GM21825 (cell line): Measurements from ENCODE around the gene SLC30A1.

Source experiments
- ATAC-seq: cut with Tn5 transposase; IDR thresholded peaks from one replicate; pipeline ENCODE4 v1.9.1; 2021; ENCODE audit warnings: mild to moderate bottlenecking, moderate library complexity; ENCODE audit not compliant: unreplicated experiment

Gene SLC30A1

DNA sequence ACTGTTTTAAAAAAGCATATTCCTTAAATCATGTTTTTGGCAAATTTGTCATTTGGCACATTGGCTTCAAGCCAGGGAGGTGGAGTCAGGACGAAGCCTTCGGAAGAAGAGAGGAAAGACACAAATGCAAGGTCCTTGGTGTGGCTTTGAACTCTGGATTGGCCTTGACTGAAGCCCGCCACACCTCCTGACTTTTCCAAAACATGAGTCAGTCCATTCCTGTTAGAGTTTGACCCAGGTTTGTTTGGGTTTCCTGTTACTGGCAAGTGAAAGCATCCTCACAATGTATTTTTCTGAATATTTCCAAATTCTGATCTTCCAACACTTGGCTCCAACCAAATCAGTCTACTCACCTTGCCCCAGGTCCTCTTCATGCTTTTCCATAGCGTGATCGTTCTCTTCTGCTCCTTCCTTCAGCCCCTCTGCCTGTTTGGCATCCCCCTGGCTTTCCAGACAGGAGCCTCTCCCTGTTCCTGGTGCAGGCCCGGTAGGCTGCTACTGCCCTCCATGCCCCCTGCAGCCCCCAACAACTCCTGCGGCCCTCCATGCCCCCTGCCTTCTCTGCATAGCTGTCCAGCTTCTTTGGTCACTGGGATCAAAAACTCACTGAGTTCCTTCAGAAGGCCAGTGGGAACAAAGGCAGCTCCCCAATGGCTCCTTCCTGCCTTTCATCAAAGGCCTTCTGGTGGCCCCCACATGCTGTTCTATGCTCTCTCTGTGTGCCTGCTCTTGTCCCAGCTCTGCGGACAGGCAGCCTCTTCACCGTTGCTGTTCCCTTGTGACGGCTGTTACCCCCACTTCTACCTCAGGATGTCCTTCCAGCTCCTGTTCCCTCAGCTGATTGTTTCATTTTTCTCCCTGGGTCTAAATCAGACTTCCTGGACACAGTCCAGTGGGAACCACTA is 30.4 kb upstream of the SLC30A1 start:
- no peak for ATAC-seq

DNA sequence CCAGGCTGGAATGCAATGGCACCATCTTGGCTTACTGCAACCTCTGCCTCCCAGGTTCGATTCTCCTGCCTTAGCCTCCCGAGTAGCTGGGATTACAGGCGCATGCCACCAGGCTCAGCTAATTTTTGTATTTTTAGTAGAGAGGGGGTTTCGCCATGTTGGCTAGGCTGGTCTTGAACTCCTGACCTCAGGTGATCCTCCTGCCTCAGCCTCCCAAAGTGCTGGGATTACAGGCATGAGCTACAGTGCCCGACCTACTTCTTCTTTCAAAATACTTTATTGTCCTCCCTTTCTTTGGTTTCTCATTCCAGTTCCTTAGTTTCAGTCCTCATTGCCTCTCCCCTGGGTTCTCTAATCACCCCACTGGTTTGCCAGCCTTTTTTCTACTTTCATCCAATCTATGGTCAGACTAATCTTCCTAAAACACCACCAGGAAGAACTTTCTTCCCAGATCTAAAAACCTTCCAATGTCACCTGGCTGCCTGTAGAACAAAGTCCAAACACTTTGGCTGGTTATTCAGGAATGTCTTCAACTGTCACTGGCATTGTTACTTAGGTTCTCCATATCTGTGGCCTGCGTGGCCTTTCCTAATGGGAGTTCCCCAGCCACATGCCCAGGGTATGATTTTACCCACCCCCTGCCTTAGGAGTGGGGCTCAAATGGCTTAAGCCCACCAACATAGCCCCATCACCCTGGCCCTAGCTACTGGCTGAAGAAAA is 29.0 kb upstream of the SLC30A1 start:
- ATAC-seq: no peak

DNA sequence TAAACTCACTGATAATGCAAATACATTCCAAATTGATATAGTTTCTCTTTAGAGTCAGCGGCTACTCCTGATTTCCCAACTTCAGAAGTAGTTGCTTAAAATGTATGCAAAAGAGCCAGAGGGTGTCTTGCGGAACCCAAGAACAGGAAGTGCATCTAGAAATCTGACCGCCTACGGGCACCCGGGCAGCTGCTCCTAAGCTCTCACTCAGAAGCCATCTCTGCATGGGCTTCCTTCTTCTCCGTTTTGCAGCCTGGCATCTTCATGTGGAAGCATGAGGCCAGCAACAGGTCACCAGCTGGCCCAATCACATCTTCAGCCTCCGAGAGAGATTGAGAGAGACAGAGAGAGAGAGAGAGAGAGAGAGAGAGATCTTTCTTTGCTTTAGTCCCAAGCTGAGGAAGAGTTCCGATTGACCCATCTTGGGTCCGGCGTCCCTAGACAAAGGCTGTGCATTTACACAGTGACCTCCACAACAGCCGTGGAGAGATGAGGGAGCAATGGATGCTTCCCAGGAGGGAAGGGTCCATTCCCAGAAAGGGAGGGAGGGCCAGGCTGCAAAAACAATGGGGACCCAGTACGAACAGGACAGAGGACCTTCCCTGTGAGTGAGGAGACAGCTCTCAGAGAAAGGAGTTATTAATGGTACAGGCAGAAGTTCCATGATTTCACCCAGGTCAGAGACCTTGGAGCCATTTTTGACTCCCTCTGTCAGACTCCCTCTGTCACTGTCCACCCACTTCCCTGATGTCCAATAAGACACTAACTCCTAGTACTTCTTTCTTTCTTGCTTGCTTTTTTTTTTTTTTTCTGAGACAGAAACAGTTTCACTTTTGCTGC is 28.2 kb upstream of the SLC30A1 start:
- peak; percentile 88 for ATAC-seq

DNA sequence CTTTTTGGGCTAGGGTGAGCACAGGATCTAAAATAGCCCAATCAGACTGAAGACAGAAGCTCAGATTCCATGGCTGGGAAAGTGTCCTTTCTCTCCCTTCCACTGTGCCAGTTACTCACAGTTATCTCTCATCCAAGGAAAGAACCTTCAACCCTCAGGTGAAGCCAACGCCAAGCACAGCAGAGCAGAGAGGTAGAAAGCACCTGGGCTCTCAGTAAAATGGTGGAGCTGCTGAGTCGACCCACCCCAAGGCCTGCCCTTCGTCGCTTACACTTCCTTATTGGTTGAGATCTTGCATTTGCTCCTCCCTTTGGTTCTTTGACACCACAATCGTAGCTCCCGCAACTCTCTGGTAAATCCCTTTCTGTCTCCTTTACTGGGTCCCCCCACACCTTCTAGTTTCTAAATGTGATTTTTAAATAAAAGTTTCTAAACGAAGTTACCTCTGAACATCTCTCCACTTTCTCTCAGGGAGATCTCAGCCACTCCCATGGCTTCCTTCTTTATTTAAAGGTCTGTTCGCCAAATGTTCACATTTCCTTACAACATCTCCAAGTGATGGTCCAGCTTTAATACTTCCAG is 27.5 kb upstream of the SLC30A1 start:
- peak; percentile 78 for ATAC-seq

DNA sequence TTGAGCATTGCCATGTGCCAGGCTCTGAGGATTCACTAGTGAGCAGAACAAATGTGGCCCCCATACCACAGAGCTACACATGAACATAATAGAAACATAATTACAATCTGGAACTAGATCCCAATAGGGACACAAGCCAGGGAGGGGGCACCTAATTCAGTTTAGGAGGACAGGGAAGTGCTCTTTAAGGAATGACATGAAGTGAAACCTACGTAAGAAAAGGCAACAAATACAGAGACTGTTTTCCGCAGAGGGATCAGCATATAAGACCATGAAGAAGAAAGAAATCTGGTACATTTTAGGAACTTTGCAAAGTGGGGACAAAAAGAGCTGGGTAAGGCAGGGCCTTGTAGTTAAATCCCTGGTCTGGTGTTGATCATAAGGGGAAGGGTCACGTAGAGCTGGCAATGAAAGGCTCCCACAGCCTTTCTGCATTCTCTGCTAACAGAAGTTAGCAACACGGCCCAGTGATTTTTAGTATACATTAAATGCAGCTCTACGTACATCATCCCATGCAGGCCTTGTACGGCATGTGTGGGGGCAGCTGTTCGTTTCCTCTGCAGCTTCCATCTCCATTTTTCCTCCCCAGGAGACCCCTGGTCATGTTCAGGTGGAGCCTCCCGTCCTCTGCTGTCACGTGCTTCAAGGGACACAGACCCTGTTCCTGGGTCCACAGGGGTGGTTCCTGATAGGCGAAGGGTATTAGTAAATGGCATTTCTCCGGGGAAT is 26.8 kb upstream of the SLC30A1 start:
- no peak for ATAC-seq

DNA sequence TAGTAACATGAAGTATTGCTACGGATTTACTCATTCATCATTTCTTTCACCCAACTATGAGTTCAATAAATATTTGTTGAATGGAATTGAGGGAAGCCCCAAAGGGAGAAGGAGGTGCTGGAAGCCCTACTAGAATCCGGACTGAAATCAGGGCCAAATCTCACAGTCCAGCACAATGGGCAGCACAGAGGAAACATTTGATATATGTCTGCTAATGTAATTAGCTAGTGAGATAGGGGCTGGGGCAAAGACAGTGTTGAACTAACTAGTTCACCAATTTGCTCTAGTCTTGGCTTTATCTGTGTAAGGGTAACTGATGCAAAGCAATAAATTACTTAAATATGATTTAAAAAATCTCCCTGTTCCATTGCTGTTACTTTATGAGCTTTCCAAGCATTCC is 26.1 kb upstream of the SLC30A1 start:
- ATAC-seq: no peak

DNA sequence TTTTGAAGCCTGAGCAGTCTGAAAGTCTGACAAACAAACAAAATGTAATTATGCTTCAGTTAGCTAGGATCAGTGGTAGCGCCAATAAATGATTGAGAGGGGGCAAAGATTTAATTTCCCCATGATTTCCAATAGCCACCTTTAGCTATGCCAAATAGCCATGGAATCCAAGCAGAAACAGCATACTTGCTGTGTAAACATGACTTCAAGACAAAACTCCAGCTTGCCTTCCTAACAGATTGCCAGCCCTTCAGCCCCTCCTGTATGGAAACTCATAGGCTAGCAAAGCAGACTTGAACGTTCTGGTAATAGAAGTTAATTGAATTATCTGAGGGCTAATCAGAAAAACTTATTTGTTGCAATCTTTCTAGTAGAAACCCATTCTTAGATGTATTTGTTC is 25.6 kb upstream of the SLC30A1 start:
- ATAC-seq: no peak

DNA sequence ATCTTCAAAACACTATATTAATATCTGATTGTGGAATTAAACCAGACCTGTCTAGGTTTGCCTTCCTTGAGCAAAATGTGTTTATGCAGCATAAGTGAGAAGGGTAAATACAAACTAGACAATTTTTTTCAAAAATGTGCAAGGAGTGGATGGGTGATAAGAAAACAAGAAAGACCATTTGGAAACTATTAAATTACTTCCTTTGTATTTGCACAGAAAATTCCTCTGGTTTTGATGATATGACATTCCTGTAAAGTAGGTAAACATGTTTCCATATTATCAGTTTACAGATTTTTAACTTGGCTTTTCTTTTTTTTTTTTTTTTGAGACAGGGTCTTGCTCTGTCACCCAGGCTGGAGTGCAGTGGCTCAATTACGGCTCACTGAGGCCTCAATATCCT is 24.8 kb upstream of the SLC30A1 start:
- ATAC-seq: no peak

DNA sequence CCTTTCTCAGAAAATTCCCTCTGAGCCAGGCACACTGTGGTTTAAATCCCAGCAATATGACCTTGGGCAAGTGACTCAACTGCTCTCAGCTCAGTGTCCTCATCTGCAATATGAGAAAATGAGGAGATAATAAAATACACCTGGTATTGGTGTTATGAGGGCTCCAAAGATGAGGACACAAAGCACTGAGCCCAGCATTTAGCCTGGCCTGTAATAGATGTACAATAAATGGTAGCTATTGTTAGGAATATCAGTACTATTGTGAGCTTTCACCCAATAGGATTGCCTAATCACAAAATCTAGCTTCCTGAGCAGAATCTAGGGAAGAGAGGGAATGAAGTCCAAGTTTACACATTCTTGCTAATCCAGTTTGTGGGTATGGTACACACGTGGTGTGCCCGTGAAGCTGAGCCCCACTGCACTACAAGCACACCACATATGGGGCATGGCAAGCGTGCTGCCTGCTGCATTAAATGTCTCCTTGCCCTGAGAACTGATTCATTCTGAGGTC is 24.3 kb upstream of the SLC30A1 start:
- no peak for ATAC-seq

DNA sequence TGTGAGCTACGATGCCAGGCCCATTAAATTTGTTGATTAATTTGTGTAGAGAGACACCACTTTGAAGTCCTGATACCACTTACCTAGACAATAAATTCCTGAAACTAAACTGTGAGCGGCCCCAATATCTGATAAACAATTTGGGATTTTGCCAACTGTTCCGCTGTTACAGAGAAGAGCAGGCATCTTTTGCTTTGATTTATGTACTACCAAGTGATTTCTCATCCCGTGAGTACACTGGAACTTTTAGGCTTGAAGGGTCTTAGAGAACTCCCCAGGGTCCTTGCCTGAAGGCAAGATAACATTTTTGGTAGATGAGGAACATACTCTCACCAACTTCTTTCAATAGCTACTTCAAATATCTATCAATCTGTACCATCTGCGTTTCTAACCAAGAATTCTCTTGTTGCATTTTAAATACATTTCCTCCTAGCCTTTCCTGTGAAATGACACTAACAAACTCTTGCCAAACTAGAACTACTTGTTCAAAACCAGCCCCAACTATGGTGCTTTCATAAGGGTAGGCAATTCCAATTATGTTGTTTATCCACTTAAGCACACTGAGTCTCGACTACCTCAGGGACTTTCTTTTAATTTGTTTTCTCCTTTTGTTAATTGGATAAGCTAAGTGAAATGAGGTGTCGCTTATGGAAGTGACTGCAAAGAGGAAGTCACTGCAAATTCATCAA is 23.2 kb upstream of the SLC30A1 start:
- no peak for ATAC-seq

DNA sequence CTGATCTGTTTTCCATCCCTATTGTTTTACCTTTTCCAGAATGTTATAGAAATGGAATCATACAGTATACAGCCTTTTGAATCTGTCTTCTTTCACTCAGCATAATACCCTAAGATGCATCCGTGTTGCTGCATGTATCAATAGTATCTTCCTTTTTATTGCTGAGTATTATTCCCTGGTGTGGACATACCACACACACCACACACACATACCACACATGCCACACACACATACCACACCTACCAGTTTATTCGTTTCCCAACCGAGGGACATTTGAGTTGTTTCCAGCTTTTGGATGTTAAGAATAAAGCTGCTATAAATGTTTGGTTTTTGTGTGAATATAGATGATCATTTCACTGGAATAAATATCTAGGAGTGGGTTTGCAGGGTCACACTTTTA is 22.2 kb upstream of the SLC30A1 start:
- ATAC-seq: no peak

DNA sequence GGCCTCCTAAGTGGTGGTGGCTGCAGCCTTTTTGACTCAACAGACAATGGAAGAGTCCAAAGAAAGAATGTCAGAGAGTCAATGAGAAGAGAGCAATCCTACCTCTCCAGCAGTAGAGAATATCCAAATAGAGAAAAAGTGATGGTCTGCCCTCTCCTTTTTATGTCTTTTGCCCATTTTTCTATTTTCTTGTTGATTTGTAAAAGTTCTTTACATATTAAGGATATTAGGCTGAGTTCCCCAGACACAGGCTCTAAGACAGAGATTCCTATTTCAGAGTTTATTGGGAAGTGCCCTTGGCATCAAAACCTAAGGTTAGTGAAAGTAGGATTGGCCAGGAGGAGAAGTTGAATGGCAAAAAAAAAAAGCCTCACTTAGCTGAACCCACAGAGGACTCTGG is 20.3 kb upstream of the SLC30A1 start:
- ATAC-seq: no peak

DNA sequence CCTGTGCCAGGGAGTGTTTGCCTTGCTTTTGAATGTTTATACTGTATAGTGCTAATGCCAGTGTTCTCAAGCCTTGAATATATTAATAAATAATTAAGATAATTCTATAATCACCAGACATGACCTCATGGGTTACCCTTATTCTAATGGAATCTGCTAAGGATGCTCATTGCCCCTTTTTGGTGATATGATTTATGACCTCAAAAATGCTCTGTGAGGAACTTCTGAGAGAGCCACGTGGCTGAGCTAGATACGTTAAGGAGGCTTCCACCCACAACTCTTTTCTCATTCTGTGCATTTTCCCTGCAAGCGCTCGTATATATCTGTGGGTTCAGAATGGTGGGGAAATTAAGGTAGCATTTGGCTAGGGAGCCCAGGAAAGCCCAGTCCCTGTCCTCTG is 19.6 kb upstream of the SLC30A1 start:
- no peak for ATAC-seq

DNA sequence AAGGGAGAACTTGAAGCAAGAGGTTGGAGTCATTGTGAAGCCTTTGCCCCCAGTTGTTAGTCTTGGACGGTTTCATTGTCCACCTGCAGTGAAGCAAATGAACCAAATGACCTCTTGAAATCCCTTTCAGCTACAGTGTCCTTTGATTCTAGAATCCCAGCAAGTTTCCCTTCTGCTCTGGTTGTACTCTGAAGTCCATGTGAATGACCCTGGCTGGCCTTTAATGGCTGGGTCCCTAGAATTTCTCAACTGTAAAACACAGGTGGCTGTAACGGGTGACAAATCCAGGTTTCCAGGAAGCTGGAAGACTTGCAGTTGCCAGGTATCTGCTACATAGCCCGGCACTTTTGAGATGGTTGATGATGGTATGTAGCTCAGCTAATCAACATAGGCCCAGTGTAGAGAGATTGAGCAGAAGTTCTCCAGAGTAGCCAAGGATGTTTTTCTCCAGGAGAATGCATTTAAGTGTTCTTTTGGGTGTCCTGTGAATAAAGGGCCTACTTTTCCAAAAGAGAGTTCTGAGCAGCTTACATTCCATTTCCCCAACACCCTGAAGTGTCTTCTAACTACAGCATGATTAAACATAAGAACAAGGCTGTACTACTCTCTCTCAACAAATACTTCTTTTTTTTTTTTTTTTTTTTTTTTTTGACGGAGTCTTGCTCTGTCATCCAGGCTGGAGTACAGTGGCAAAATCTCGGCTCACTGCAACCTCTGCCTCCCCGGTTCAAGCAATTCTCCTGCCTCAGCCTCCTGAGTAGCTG is 17.6 kb upstream of the SLC30A1 start:
- no peak for ATAC-seq

DNA sequence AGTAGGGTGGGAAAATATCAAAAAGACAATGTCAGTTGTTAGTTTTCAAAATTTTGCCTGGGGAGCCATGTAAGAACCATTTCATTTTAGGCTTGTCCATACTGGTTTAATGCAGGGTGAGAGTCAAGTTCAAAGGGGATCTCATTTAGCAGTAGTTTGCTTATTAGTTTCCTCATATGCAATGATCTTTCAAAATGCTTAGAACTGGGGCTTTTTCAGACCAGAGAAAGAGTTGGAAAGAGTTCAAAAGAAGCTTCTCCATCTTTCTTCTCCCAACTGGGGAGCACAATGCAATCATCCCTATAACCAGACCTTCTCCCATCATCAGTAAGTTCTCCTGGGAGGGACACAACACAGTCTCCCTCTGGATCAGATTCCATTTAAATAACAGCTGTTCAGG is 16.5 kb upstream of the SLC30A1 start:
- ATAC-seq: no peak

DNA sequence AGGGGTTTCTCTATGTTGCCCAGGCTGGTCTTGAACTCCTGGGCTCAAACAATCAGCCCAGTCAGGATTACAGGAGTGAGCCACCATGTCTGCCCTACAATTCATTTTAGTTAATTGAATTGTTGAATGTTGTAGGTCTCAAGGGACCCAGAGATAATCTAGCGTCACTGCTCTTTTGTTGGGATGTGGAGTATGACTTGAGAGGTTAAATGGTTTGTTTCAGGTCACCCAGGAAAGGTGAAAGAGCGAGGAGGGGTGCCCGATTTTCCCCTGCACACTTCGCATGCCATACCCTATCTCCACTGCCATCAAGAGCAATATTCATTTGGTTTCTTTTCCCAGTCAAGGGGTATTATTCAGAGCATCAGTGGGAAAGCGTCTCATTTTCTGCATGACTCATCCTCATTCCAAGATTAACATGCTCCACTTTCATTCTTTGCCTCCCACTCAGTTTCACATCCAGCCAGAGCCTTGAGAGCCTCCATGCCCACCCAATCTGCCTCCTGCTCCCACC is 13.1 kb upstream of the SLC30A1 start:
- no peak for ATAC-seq

DNA sequence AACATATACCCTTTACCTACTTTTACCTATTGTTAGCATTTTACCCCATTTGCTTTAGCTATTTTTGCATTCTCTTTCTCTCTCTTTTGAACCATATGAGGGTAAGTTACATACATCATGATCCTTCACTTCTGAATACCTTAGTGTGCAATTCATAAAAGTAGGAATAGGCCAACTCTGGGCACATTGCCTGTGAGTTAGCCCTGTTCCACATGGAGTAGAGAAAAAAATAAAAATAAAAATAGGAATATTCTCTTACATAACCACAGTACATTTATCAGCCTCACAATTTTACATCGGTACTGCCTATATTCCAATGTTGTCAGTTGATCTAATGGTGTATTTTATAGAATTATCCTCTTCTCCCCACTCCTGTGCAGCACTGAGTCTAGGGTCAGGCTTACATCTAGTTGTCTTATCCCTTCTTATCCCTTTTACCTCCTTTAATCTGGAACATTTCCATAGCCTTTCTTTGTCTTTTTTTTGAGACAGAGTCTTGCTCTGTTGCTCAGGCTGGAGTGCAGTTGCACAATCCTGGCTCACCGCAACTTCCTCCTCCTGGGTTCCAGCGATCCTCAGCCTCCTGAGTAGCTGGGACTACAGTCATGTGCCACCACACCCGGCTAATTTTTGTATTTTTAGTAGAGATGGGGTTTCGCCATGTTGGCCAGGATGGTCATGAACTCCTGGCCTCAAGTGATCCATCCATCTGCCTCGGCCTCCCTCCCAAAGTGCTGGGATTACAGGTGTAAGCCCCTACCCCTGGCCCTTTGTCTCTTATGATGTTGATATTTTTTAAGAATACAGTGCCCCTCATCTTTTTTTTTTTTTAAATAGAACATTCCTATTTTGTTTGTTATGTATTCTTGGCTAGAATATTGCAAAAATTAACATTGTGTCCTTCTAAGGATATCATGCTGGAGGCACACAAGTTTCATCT is 11.1 kb upstream of the SLC30A1 start:
- ATAC-seq: no peak

DNA sequence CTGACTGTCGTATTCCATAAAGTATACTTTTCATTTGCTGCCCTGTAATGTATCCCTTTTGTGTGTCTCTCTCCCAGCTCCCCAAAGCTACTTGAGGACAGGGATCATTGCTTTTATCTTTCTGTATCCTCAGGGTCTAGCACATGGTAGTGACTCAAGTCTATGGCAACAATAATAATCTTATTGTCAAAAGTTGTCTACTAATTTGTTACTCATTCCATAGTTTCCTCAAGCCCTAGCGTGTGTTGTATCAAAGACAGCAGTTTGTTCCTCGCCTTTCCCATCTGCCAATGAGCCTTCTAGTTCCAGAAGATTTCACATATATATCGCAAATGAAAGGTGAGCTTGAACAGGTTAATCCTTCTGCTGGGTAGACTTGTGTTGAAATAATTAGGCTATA is 9.8 kb upstream of the SLC30A1 start:
- ATAC-seq: no peak
